NT2/D1 (cell line): ENCODE results near the gene RBBP4.
"Not testable (repeated sequence)": the region's sequence is repeated elsewhere in the genome, so short reads cannot be mapped to it uniquely, and the experiment has no call there.

Source experiments
- DNase-seq: peaks from one replicate; pipeline ENCODE4 v3.0.0-alpha.2; 2011; ENCODE audit warnings: low read depth, low spot score
- H3K27me3 ChIP-seq: 2 replicates; pipeline ENCODE4 v1.6.0; 2011; ENCODE audit warnings: mild to moderate bottlenecking; ENCODE audit not compliant: insufficient read length, insufficient read depth
- H3K36me3 ChIP-seq: 2 replicates; pipeline ENCODE4 v1.6.1; 2011; ENCODE audit warnings: mild to moderate bottlenecking, low read length, mixed read lengths; ENCODE audit not compliant: insufficient read depth, insufficient read length
- H3K4me1 ChIP-seq: 2 replicates; pipeline ENCODE4 v1.5.1; 2011; ENCODE audit not compliant: insufficient read depth, insufficient read length
- H3K4me3 ChIP-seq: 2 replicates; pipeline ENCODE4 v1.5.1; 2011; ENCODE audit warnings: low read depth; ENCODE audit not compliant: insufficient read length
- H3K9ac ChIP-seq: 2 replicates; pipeline ENCODE4 v1.6.0; 2011; ENCODE audit warnings: low read depth; ENCODE audit not compliant: insufficient read length
- H3K9me3 ChIP-seq: 2 replicates; pipeline ENCODE4 v1.5.1; 2011; ENCODE audit warnings: mild to moderate bottlenecking, low read length; ENCODE audit not compliant: insufficient read depth
- SUZ12 ChIP-seq: IDR thresholded peaks from 2 replicates; pipeline ENCODE4 v1.6.1; 2011; ENCODE audit not compliant: insufficient read length, insufficient read depth; ENCODE audit errors: extremely low read depth
- YY1 ChIP-seq: IDR thresholded peaks from 2 replicates; pipeline ENCODE4 v1.6.1; 2011; ENCODE audit not compliant: insufficient read length, insufficient read depth
- ZNF274 ChIP-seq: IDR thresholded peaks from 2 replicates; pipeline ENCODE4 v1.6.1; 2011; ENCODE audit warnings: mild to moderate bottlenecking, low read depth, low read length

The RBBP4 gene

DNA sequence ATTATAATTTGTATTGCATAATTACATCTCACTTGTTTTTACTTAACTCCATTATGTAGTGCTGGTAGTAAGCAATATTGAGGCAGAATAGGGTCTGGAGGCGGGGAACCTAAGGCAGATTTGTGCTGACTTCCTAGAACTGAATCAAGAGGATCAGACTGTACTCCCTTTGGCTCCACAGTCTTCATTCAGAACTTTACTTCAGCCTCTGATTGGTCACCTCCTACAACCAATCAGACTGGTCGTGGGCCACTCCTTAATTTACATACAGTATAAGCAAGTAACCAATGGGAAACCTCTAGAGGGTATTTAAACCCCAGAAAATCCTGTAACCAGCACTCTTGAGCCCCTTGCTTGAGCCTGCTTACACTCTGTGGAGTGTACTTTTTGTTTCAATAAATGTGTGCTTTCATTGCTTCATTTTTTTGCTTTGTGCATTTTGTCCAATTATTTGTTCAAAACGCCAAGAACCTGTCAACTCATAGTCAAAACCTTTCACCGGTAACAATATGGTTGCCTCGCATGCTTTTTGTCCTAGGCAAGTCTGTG lies 32.3 kb upstream of the RBBP4 start:
- Histone ChIP-seq H3K9me3 (peaks cover 13% of the 10 kb centered on the region; the same call in 1 of the 2 replicates), H3K4me3 (no peak overlapping the region), H3K4me1 (no peaks in the 10 kb centered on the region), H3K9ac (no peak overlapping the region), H3K27me3 (no peaks in the 10 kb centered on the region), H3K36me3 (peaks cover 60% of the 10 kb centered on the region)
- no peak for TF ChIP-seq ZNF274
- no peak for TF ChIP-seq YY1
- no peak for TF ChIP-seq SUZ12
- no peak for DNase-seq

DNA sequence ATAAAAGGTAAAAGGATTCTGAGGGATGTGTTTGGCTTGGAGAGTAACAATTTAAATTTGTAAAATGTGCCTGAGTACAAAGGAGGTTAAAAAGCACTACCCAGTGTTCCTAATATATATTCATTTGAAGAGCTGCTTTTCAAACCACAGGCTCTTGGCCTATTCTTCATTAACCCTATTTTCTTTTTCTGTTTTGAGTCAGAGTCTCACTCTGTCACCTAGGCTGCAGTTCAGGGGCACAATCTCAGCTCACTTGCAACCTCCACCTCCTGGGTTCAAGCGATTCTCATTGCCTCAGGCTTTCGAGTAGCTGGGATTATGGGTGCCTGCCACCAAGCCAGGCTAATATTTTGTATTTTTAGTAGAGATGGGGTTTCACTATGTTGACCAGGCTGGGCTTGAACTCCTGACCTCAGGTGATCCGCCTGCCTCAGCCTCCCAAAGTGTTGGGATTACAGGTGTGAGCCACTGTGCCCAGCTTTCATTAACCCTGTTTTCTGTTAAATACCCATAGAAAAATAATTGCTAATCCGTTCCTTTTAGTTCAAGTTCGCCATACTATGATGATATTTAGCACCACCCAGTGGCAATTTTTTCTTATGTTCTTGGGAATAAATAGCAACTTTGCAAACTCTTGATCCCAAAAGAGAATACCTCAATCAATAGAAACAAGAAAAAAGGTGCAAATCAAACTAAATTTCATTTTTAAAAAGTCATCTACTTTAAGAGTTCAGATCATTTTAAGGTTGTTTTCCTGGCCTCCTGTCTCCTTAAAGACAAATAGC lies 31.1 kb upstream of the RBBP4 start:
- H3K27me3 ChIP-seq = no peaks in the 10 kb centered on the region
- H3K9ac ChIP-seq = no peak overlapping the region
- H3K4me1 ChIP-seq = no peaks in the 10 kb centered on the region
- DNase-seq = no peak
- H3K4me3 ChIP-seq = no peak overlapping the region
- peaks cover 13% of the 10 kb centered on the region; the same call in 1 of the 2 replicates for H3K9me3 ChIP-seq
- peaks cover 67% of the 10 kb centered on the region for H3K36me3 ChIP-seq
- TF ChIP-seq YY1 = no peak
- TF ChIP-seq ZNF274 = no peak
- TF ChIP-seq SUZ12 = no peak

DNA sequence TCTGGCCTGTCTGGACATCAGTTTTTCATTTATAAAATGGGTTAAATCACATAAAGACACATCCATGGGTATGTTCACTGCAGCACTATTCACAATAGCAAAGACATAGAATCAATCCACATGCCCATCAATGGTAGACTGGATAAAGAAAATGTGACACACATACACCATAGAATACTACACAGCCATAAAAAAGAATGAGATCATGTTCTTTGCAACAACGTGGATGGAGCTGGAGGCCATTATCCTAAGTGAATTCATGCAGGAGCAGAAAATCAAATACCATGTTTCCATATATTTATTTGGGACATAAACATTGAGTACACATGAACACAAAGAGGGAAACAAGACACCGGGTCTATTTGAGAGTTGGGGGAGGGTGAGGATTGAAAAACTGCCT lies 28.8 kb upstream of the RBBP4 start:
- no peak overlapping the region for H3K4me3 ChIP-seq
- H3K9me3 ChIP-seq = peaks cover 13% of the 10 kb centered on the region; the same call in 1 of the 2 replicates
- no peak for DNase-seq
- no peaks in the 10 kb centered on the region for H3K4me1 ChIP-seq
- H3K27me3 ChIP-seq = no peaks in the 10 kb centered on the region
- H3K36me3 ChIP-seq = peaks cover 77% of the 10 kb centered on the region
- no peak overlapping the region for H3K9ac ChIP-seq
- TF ChIP-seq YY1 = no peak
- no peak for TF ChIP-seq ZNF274
- TF ChIP-seq SUZ12 = no peak

DNA sequence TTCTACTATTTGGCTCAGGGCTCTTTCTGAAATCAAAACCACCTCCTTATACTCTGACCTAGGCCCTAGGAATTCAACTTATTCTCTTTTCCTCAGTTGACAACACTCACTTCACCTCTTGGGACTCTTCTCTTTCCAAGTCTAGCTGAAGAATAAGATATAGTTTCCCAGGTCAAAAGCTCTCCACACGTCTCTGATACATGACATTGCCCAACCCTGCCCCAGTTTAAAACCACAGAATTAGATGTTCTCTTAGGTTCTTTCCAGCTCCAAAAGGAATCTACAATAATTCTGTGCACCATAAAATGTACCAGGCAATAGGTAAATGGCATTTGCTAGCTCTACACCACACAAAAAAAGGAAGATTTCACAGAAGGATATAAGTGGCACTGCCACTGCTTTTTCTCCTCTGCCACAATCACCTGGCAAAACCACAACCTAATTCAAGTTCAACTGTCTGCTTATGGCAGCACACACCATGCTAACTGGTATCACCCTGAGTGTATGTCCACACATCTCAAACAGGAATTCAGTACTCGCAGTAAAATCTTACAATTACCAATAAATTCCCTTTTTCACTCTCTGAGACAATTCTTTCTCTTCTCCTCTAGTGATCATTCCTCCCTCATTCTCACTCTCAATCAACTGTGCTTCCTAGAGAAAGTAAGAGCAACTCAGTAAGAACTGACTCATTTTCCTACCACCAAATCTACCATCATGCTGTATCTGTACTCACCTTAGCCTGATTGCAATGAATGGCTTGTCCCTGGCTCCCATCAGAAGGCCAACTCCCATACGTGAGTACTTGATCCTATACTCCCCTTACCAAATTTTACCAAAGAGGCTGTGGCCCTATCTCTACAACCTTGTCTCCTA lies 28.0 kb upstream of the RBBP4 start:
- Histone ChIP-seq H3K36me3 (peaks cover 79% of the 10 kb centered on the region), H3K4me1 (no peaks in the 10 kb centered on the region), H3K4me3 (no peak overlapping the region), H3K27me3 (no peaks in the 10 kb centered on the region), H3K9me3 (peaks cover 13% of the 10 kb centered on the region; the same call in 1 of the 2 replicates), H3K9ac (no peak overlapping the region)
- DNase-seq = no peak
- no peak for TF ChIP-seq ZNF274
- TF ChIP-seq SUZ12 = no peak
- TF ChIP-seq YY1 = no peak

DNA sequence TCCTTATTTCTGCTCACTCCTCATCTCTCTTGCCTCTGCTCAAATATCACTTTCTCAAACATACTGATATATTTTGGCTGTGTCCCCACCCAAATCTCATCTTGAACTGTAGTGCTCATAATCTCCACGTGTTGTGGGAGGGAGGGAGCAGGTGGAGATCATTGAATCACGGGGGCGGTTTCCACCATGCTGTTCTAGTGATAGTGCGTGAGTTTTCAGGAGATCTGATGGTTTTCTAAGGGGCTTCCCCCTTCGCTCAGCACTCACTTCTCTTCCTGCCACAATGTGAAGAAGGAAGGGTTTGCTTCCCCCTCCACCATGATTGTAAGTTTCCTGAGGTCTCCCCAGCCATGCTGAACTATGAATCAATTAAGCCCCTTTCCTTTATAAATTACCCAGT lies 27.2 kb upstream of the RBBP4 start:
- no peak overlapping the region for H3K9ac ChIP-seq
- TF ChIP-seq SUZ12 (no peak), YY1 (no peak), ZNF274 (no peak)
- no peak for DNase-seq
- H3K27me3 ChIP-seq = no peaks in the 10 kb centered on the region
- H3K9me3 ChIP-seq = peaks cover 11% of the 10 kb centered on the region; the same call in 1 of the 2 replicates
- peaks cover 79% of the 10 kb centered on the region for H3K36me3 ChIP-seq
- H3K4me3 ChIP-seq = no peak overlapping the region
- no peaks in the 10 kb centered on the region for H3K4me1 ChIP-seq

DNA sequence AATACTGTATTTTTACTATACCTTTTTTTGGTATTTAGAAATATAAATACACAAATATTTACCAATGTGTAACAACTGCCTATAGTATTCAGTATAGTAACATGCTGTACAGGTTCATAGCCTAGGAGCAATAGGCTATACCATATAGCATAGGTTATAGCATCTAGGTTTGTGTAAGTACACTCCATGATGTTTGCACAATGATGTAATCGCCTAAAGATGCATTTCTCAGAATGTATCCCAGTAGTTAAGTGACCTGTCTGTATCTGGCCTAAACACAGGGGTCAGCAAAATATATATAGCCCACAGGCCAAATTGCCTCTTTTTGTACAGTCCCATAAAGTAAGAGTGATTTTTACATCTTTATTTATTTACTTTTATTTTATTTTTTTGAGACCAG lies 24.8 kb upstream of the RBBP4 start:
- no peak for TF ChIP-seq ZNF274
- no peak for TF ChIP-seq YY1
- H3K4me1 ChIP-seq = no peaks in the 10 kb centered on the region
- H3K9me3 ChIP-seq = no peaks in the 10 kb centered on the region
- no peaks in the 10 kb centered on the region for H3K27me3 ChIP-seq
- H3K9ac ChIP-seq = no peak overlapping the region
- no peak overlapping the region for H3K4me3 ChIP-seq
- DNase-seq = no peak
- peaks cover 80% of the 10 kb centered on the region for H3K36me3 ChIP-seq

DNA sequence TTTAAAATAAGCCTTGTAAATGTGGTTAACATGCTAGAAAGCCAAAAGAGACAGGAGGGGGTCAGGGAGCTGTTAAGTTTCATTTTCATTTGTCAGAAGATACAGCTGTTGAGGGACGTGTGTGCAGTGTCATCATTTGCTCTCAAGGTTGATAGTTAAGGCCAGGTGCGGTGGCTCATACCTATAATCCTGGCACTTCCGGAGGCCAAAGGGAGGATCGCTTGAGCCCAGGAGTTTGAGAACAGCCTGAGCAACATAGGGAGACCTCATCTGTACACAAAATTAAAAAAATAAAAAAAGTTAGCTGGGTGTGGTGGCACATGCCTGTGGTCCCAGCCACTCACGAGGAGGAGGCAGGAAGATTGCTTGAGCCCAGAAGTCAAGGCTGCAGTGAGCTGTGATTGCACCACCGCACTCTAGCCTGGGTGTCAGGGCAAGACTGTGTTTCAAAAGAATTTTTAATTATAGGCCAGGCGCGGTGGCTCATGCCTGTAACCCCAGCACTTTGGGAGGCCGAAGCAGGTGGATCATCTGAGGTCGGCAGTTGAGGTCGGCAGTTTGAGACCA lies 23.3 kb upstream of the RBBP4 start:
- Histone ChIP-seq H3K27me3 (no peaks in the 10 kb centered on the region), H3K4me1 (no peaks in the 10 kb centered on the region), H3K4me3 (no peak overlapping the region), H3K9ac (no peak overlapping the region), H3K36me3 (peaks cover 80% of the 10 kb centered on the region), H3K9me3 (no peaks in the 10 kb centered on the region)
- DNase-seq = no peak
- no peak for TF ChIP-seq ZNF274
- TF ChIP-seq YY1 = no peak
- TF ChIP-seq SUZ12 = no peak

DNA sequence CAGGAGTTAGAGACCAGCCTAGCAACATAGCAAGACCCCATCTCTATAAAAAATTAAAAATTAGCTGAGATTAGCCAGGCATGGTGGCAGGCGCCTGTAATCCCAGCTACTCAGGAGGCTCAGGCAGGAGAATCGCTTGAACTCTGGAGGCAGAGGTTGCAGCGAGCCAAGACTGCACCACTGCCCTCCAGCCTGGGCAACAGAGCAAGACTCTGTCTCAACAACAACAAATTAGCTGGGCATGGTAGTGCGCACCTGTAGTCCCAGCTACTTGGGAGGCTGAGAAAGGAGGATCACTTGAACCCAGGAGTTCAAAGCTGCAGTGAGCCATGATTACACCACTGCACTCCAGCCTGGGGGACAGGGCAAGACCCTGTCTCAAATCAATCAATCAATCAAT lies 20.8 kb upstream of the RBBP4 start:
- H3K36me3 ChIP-seq = peaks cover 81% of the 10 kb centered on the region
- H3K9me3 ChIP-seq, H3K4me1 ChIP-seq, H3K9ac ChIP-seq, H3K4me3 ChIP-seq, H3K27me3 ChIP-seq, DNase-seq: not testable (repeated sequence)
